ENCODE data around the gene HEATR5A.
"Not testable (repeated sequence)": the region's sequence is repeated elsewhere in the genome, so short reads cannot be mapped to it uniquely, and the experiment has no call there.

Gene HEATR5A

DNA sequence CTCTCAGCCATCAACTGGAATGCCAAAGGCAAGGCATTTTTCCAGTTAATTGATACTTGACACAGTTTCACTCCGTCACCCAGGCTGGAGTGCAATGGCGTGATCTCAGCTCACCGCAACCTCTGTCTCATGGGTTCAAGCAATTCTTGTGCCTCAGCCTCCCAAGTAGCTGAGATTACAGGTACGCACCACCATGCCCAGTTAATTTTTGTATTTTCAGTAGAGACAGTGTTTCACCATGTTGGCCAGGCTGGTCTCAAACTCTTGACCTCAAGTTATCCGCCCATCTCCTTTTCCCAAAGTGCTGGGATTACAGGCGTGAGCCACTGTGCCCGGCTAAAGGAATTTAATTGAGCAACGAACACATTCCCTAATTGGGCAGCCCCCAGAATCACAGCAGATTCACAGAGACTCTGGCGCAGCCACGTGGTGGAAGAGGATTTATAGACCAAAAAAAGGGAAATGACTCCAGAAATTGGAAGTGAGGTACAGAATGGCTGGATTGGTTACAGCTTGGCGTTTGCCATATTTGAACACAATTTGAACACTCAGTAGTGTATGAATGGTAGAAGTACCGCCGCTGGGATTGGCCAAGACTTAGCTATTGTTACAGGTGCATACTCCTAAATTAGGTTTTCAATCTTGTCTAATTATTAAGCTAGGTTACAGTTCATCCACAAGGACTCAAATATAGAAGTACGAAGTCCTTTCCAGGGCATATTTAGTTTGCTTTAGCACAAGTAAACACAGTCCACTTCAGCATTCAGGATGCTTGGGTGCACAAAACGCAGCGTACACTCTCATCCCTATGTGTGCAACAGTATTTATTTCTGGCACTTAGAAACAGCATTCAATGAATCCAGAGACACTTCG lies 162.6 kb downstream of the HEATR5A start:
- DNase-seq (ENCODE audit: low read depth in 2 of 2) = not testable (repeated sequence)

DNA sequence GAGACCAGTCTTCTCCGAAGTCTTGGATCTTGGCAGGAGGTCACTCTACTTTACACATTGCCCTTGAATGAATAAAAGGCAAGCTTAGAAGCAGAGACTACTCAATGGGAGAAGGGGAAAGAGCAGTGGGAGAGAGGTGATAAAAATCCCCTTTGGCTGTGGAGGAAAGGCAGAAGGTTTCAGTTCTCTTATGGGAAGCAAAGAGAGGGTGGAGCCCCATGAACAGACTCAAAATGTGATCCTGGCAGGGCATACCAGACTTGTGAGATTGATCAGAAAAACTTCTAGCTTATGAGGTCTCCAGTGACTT lies 163.2 kb downstream of the HEATR5A start:
- no peak for DNase-seq (ENCODE audit: low read depth in 2 of 2)

DNA sequence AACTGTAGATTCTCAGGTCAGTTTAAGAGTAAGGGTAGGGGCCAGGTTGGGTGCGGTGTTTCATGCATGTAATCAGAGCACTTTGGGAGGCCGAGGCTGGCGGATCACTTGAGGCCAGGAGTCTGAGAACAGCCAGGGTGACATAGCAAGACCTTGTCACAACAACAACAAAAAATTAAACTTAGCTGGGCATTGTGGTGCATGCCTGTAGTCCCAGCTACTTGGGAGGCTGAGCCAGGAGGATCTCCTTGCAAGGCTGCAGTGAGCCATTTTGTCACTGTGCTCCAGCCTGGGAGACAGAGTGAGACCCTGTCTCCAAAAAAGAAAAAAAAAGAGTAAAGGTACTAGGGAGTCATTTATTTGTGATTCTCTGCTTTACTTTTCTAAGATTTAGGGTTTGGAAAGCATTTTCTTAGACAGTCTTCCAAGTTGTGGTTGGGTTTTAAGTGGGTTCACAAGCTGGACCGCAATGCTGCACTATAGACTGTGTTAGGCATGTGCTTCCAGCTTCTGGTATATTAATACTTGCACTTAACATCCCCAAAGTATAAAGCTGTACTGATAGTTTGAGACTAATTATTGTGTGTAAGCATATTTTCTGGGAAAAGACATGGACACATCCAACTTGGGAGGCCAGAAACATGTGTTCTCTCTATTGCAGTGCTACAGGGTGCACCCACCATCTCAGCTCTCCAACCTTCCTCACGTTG lies 163.7 kb downstream of the HEATR5A start:
- no peak for DNase-seq (ENCODE audit: low read depth in 2 of 2)

- DNase-seq (ENCODE audit: low read depth in 2 of 2) = not testable (repeated sequence)
These were observed 164.4 kb downstream of the HEATR5A start for GRCh38 chr14:31255918-31256317.

GRCh38 chr14:31255286-31255685 lies 165.1 kb downstream of the HEATR5A start:
- DNase-seq (ENCODE audit: low read depth in 2 of 2) = no peak

DNA sequence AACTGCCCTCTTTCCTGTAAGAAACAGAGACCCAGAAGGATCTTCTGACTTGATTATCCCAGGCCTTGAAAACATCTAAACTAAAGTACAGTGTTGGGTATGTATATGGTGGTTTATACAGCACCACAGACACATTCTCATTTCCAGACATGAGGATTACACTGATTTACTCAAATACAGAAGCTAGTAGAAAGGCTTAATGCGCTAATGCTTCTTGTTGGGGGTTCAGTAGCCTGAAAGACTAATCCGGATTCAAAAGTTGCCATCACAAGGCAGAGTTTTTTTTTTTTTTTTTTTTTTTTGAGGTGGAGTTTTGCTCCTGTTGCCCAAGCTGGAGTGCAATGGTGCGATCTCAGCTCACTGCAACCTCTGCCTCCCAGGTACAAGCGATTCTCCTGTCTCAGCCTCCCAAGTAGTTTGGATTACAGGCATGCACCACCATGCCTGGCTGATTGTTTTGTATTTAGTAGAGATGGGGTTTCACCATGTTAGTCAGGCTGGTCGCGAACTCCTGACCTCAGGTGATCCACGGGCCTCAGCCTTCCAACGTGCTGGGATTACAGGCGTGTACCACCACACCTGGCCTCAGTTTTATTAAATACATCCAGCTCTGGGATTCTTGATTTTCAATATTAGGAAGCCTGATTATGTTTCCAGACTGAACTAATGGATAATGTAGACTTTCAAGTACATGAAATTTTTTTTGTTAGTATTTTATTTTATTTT lies 166.4 kb downstream of the HEATR5A start:
- DNase-seq (ENCODE audit: low read depth in 2 of 2) = no peak

DNA sequence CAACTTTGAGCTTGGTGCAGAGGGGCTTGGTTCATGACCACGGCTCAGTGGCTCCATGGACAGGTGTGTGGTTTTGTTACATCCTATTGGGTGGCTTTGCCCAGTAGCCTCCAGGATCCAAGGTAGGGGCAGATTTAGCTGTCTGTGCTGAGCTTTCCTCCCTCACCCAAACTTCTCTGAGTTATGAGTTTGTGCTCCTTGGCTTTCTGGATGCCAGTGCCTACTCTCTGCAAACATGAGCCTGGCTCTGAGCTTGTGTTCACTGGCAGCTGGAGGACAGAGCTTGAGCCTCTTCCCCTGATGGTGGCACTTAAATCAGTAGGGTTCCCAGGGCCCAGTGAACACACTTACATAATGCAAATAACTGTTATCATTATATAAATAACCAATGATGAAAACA lies 167.5 kb downstream of the HEATR5A start:
- DNase-seq (ENCODE audit: low read depth in 2 of 2) = no peak

- no peak for DNase-seq (ENCODE audit: low read depth in 2 of 2)
These were observed 169.1 kb downstream of the HEATR5A start for GRCh38 chr14:31251028-31251958.

DNA sequence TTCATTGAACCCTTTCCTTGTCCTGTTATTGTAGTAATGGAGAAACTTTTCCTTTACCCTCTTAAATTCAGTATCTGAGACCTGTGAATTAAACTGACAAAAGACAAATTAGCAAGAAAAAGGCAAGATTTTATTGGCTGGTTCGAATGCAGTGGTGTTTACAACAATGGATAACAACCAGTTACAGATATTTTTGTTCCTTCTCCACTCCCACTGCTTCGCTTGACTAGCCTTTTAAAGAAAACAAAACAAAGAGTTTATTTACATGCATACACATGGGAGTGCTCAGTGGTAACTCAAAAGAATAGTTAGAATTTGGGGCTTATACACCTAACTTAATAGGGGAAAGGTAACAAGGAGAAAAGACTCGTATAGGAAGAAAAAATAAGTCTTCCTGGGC lies 175.7 kb downstream of the HEATR5A start:
- no peak for DNase-seq (ENCODE audit: low read depth in 2 of 2)

DNA sequence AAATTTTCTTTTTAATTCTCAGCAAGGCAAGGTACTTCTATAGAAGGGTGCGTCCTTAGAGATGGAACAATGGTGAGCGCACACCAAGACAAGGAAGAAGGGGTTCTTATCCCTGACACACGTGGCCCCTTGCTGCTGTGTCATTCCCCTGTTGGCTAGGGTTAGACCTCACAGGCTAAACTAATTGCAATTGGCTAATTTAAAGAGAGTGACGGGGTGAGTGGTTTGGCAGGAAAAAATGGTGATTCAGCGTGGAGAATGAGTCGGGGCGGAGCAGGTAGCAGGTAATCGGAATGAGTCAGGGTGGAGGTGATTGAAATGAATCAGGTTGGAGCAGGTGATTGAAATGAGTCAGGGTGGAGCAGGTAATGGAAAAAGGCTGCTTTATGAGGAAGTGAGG lies 176.5 kb downstream of the HEATR5A start:
- no peak for DNase-seq (ENCODE audit: low read depth in 2 of 2)

DNA sequence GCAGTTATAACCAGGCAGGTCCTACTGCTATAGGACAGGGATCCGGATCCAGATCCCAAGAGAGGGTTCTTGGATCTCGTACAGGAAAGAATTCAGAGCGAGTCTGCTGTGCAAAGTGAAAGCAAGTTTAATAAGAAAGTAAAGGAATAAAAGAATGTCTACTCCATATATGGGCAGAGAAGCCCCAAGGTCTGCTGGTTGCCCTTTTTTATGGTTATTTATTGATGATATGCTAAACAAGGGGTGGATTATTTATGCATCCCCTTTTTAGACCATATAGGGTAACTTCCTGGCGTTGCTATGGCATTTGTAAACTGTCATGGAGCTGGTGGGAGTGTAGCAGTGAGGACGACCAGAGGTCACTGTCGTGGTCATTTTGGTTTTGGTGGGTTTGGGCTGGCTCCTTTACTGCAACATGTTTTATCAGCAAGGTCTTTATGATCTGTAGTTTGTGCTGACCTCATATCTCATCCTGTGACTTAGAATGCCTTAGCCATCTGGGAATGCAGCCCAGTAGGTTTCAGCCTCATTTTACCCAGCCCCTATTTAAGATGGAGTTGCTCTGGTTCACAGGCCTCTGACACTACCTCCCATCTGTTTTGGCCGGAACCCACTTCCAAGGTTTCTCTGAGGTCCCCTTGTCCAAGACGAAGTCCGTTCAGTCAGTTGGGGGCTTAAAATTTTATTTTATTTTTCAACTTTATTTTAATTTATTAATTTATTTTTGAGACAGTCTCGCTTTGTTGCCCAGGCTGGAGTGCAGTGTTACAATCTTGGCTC lies 178.0 kb downstream of the HEATR5A start:
- DNase-seq (ENCODE audit: low read depth in 2 of 2) = not testable (repeated sequence)
